ENCODE data around the gene PRKD3. TPM values are rescaled to one million over a fixed set of nuclear protein-coding genes. Genes with fewer than 3 reads are reported as not detected.
A peak's percentile ranks its signal among the peaks of the same experiment; 100 is the strongest.

The PRKD3 gene
- total and polyA plus RNA-seq, 9 donors = 18.0 to 39.7 (median 29.0) TPM

GRCh38 chr2:37319754-37320609 lies 4.7 kb downstream of the PRKD3 start:
- Histone ChIP-seq H3K9me3 (replicated peaks; ENCODE audit: control insufficient read depth, low read depth, low read length) (no peaks in the 10 kb centered on the region), H3K36me3 (ENCODE audit: control insufficient read depth, insufficient read depth, low read length) (peaks cover 2% of the 10 kb centered on the region), H3K4me1 (ENCODE audit: control insufficient read depth, insufficient read depth, low read length) (peaks cover 6% of the 10 kb centered on the region), H3K27me3 (ENCODE audit: control insufficient read depth, insufficient read depth, low read length) (no peaks in the 10 kb centered on the region), H3K27ac (ENCODE audit: low read length) (no peak overlapping the region), H3K4me3 (ENCODE audit: low read length) (no peak overlapping the region)
- WGBS (ENCODE audit: insufficient coverage) = 100% methylated on average over 6 of the region's 12 CpGs
- DNase-seq = no peak

- WGBS (ENCODE audit: insufficient coverage) = no CpG with 5 or more reads among the region's 5 CpGs
- no peak overlapping the region for H3K27ac ChIP-seq (ENCODE audit: low read length)
- no peak overlapping the region for H3K4me3 ChIP-seq (ENCODE audit: low read length)
- DNase-seq = peak; percentile 13
- H3K4me1 ChIP-seq (ENCODE audit: control insufficient read depth, insufficient read depth, low read length) = peaks cover 3% of the 10 kb centered on the region
- H3K36me3 ChIP-seq (ENCODE audit: control insufficient read depth, insufficient read depth, low read length) = peaks cover 2% of the 10 kb centered on the region
- no peaks in the 10 kb centered on the region for H3K9me3 ChIP-seq (replicated peaks; ENCODE audit: control insufficient read depth, low read depth, low read length)
- no peaks in the 10 kb centered on the region for H3K27me3 ChIP-seq (ENCODE audit: control insufficient read depth, insufficient read depth, low read length)
Observed at GRCh38 chr2:37318401-37318800, 6.2 kb downstream of the PRKD3 start.

- Histone ChIP-seq H3K27me3 (ENCODE audit: control insufficient read depth, insufficient read depth, low read length) (no peaks in the 10 kb centered on the region), H3K4me3 (ENCODE audit: low read length) (no peak overlapping the region), H3K27ac (ENCODE audit: low read length) (no peak overlapping the region), H3K4me1 (ENCODE audit: control insufficient read depth, insufficient read depth, low read length) (no peaks in the 10 kb centered on the region), H3K36me3 (ENCODE audit: control insufficient read depth, insufficient read depth, low read length) (peaks cover 2% of the 10 kb centered on the region), H3K9me3 (replicated peaks; ENCODE audit: control insufficient read depth, low read depth, low read length) (no peaks in the 10 kb centered on the region)
- no CpG with 5 or more reads among the region's 1 CpG for WGBS (ENCODE audit: insufficient coverage)
- no peak for DNase-seq
Observed at GRCh38 chr2:37317746-37318145, 6.9 kb downstream of the PRKD3 start.

GRCh38 chr2:37316181-37316580 lies 8.5 kb downstream of the PRKD3 start:
- no peak overlapping the region for H3K4me3 ChIP-seq (ENCODE audit: low read length)
- H3K27me3 ChIP-seq (ENCODE audit: control insufficient read depth, insufficient read depth, low read length) = no peaks in the 10 kb centered on the region
- 80% methylated on average over 2 of the region's 5 CpGs for WGBS (ENCODE audit: insufficient coverage)
- H3K36me3 ChIP-seq (ENCODE audit: control insufficient read depth, insufficient read depth, low read length) = peaks cover 2% of the 10 kb centered on the region
- H3K27ac ChIP-seq (ENCODE audit: low read length) = no peak overlapping the region
- no peaks in the 10 kb centered on the region for H3K9me3 ChIP-seq (replicated peaks; ENCODE audit: control insufficient read depth, low read depth, low read length)
- no peak for DNase-seq
- no peaks in the 10 kb centered on the region for H3K4me1 ChIP-seq (ENCODE audit: control insufficient read depth, insufficient read depth, low read length)

GRCh38 chr2:37315364-37315763 lies 9.3 kb downstream of the PRKD3 start:
- no peaks in the 10 kb centered on the region for H3K4me1 ChIP-seq (ENCODE audit: control insufficient read depth, insufficient read depth, low read length)
- H3K9me3 ChIP-seq (replicated peaks; ENCODE audit: control insufficient read depth, low read depth, low read length) = no peaks in the 10 kb centered on the region
- no peaks in the 10 kb centered on the region for H3K27me3 ChIP-seq (ENCODE audit: control insufficient read depth, insufficient read depth, low read length)
- H3K27ac ChIP-seq (ENCODE audit: low read length) = no peak overlapping the region
- WGBS (ENCODE audit: insufficient coverage) = no CpG with 5 or more reads among the region's 3 CpGs
- no peak for DNase-seq
- no peak overlapping the region for H3K4me3 ChIP-seq (ENCODE audit: low read length)
- peaks cover 2% of the 10 kb centered on the region for H3K36me3 ChIP-seq (ENCODE audit: control insufficient read depth, insufficient read depth, low read length)

- no peak overlapping the region for H3K27ac ChIP-seq (ENCODE audit: low read length)
- no peaks in the 10 kb centered on the region for H3K27me3 ChIP-seq (ENCODE audit: control insufficient read depth, insufficient read depth, low read length)
- WGBS (ENCODE audit: insufficient coverage) = no CpG with 5 or more reads among the region's 2 CpGs
- no peaks in the 10 kb centered on the region for H3K4me1 ChIP-seq (ENCODE audit: control insufficient read depth, insufficient read depth, low read length)
- H3K4me3 ChIP-seq (ENCODE audit: low read length) = no peak overlapping the region
- no peaks in the 10 kb centered on the region for H3K36me3 ChIP-seq (ENCODE audit: control insufficient read depth, insufficient read depth, low read length)
- H3K9me3 ChIP-seq (replicated peaks; ENCODE audit: control insufficient read depth, low read depth, low read length) = no peaks in the 10 kb centered on the region
- DNase-seq = peak; percentile 35
Observed at GRCh38 chr2:37307500-37307899, 17.1 kb downstream of the PRKD3 start.

GRCh38 chr2:37306024-37306423 lies 18.6 kb downstream of the PRKD3 start:
- Histone ChIP-seq H3K4me1 (ENCODE audit: control insufficient read depth, insufficient read depth, low read length) (no peaks in the 10 kb centered on the region), H3K27me3 (ENCODE audit: control insufficient read depth, insufficient read depth, low read length) (no peaks in the 10 kb centered on the region), H3K9me3 (replicated peaks; ENCODE audit: control insufficient read depth, low read depth, low read length) (no peaks in the 10 kb centered on the region), H3K27ac (ENCODE audit: low read length) (no peak overlapping the region), H3K36me3 (ENCODE audit: control insufficient read depth, insufficient read depth, low read length) (no peaks in the 10 kb centered on the region), H3K4me3 (ENCODE audit: low read length) (no peak overlapping the region)
- DNase-seq = no peak
- WGBS (ENCODE audit: insufficient coverage) = 67% methylated on average over 2 of the region's 3 CpGs

GRCh38 chr2:37302701-37303252 lies 21.9 kb downstream of the PRKD3 start:
- H3K36me3 ChIP-seq (ENCODE audit: control insufficient read depth, insufficient read depth, low read length) = no peaks in the 10 kb centered on the region
- no peaks in the 10 kb centered on the region for H3K27me3 ChIP-seq (ENCODE audit: control insufficient read depth, insufficient read depth, low read length)
- H3K27ac ChIP-seq (ENCODE audit: low read length) = no peak overlapping the region
- H3K4me1 ChIP-seq (ENCODE audit: control insufficient read depth, insufficient read depth, low read length) = no peaks in the 10 kb centered on the region
- DNase-seq = no peak
- H3K4me3 ChIP-seq (ENCODE audit: low read length) = no peak overlapping the region
- 100% methylated on average over 5 of the region's 9 CpGs for WGBS (ENCODE audit: insufficient coverage)
- no peaks in the 10 kb centered on the region for H3K9me3 ChIP-seq (replicated peaks; ENCODE audit: control insufficient read depth, low read depth, low read length)

- DNase-seq = no peak
- no peaks in the 10 kb centered on the region for H3K4me1 ChIP-seq (ENCODE audit: control insufficient read depth, insufficient read depth, low read length)
- H3K4me3 ChIP-seq (ENCODE audit: low read length) = no peak overlapping the region
- no peak overlapping the region for H3K27ac ChIP-seq (ENCODE audit: low read length)
- WGBS (ENCODE audit: insufficient coverage) = no CpG with 5 or more reads among the region's 2 CpGs
- H3K27me3 ChIP-seq (ENCODE audit: control insufficient read depth, insufficient read depth, low read length) = no peaks in the 10 kb centered on the region
- H3K9me3 ChIP-seq (replicated peaks; ENCODE audit: control insufficient read depth, low read depth, low read length) = no peaks in the 10 kb centered on the region
- no peaks in the 10 kb centered on the region for H3K36me3 ChIP-seq (ENCODE audit: control insufficient read depth, insufficient read depth, low read length)
Observed at GRCh38 chr2:37301408-37301807, 23.2 kb downstream of the PRKD3 start.

GRCh38 chr2:37300578-37300977 lies 24.1 kb downstream of the PRKD3 start:
- no peak for DNase-seq
- H3K4me1 ChIP-seq (ENCODE audit: control insufficient read depth, insufficient read depth, low read length) = no peaks in the 10 kb centered on the region
- WGBS (ENCODE audit: insufficient coverage) = no CpG with 5 or more reads among the region's 4 CpGs
- no peaks in the 10 kb centered on the region for H3K9me3 ChIP-seq (replicated peaks; ENCODE audit: control insufficient read depth, low read depth, low read length)
- no peaks in the 10 kb centered on the region for H3K27me3 ChIP-seq (ENCODE audit: control insufficient read depth, insufficient read depth, low read length)
- H3K4me3 ChIP-seq (ENCODE audit: low read length) = no peak overlapping the region
- no peaks in the 10 kb centered on the region for H3K36me3 ChIP-seq (ENCODE audit: control insufficient read depth, insufficient read depth, low read length)
- no peak overlapping the region for H3K27ac ChIP-seq (ENCODE audit: low read length)
